ENCODE data around the gene DPF1.

The DPF1 gene

GRCh38 chr19:38224014-38224862 lies at the start of gene DPF1:
Gene DPF1, minus strand, starts transcription at chr19:38224222. Its CDS starts 80 bp downstream, at chr19:38224142.
- peaks cover 0 to 22% (median 0%) of the 10 kb centered on the region in 11 experiments; a peak in 4 of 22 replicates for H4K20me1 ChIP-seq
- peak within 1 kb of the TSS; percentile 75 to 98 (median 89) for H3K4me2 ChIP-seq
- peak within 1 kb of the TSS; percentile 57 to 75 (median 66) for H3K4me3 ChIP-seq
- peak within 1 kb of the TSS in 3 of 11 experiments; percentile 16 to 32 (median 24); a peak in 2 of 22 replicates for H3K27ac ChIP-seq
- TF ChIP-seq Cebpa-rat (IDR thresholded peaks at IDR 0.05): no peak
- peak within 1 kb of the TSS; percentile 40 to 74 (median 67); a peak in 20 of 22 replicates for H3K9ac ChIP-seq
- H3K9me3 ChIP-seq (replicated peaks in 1 of 11): no peaks in the 10 kb centered on the region
- H3K27me3 ChIP-seq: peaks cover 16 to 32% (median 26%) of the 10 kb centered on the region in 11 experiments; a peak in 21 of 22 replicates
- peaks cover 10 to 41% (median 35%) of the 10 kb centered on the region in 10 experiments; a peak in 18 of 20 replicates for H3K4me1 ChIP-seq
- peaks cover 0 to 1% (median 0%) of the 10 kb centered on the region in 11 experiments; a peak in 1 of 22 replicates for H3K36me3 ChIP-seq

GRCh38 chr19:38273499-38273898 lies 49.5 kb upstream of the DPF1 start:
- H3K36me3 ChIP-seq: peaks cover 0 to 17% (median 0%) of the 10 kb centered on the region in 11 experiments; a peak in 8 of 22 replicates
- H3K4me2 ChIP-seq: no peak overlapping the region
- H3K9me3 ChIP-seq (replicated peaks in 1 of 11): no peaks in the 10 kb centered on the region
- H3K27me3 ChIP-seq: no peaks in the 10 kb centered on the region
- no peak overlapping the region for H3K27ac ChIP-seq
- peaks cover 0 to 96% (median 8%) of the 10 kb centered on the region in 11 experiments; a peak in 9 of 22 replicates for H4K20me1 ChIP-seq
- no peak overlapping the region for H3K4me3 ChIP-seq
- TF ChIP-seq Cebpa-rat (IDR thresholded peaks at IDR 0.05): no peak
- H3K4me1 ChIP-seq: peaks cover 16 to 58% (median 41%) of the 10 kb centered on the region in 10 experiments
- H3K9ac ChIP-seq: no peak overlapping the region

DNA sequence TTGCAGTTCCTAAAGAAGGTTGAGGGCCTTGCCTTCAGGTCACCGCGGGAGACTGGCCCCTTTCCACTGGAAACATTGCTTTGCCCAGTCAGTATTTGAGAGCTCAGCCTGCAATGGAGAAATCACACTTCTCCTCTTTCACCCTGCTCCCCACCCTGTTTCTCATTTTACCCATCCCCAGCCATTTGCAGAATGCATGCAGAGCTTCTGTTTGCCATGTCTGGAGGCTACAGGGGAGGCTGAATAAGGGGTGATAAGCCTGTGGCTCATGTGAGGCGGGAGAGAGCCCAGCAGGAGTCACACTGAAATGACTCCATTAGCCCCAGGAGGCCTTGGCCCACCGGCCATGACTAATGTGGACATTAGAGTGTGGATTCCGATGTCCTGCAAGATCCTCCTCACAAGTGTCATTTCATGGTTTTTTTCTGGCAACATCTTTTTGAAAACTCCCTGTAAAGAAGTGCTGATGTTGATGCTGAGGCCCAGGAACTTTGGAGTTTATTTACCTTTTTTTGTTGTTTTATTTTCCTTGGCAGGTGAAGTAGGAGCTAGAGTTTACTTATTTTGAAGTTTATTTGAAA lies 46.7 kb upstream of the DPF1 start:
- no peaks in the 10 kb centered on the region for H3K27me3 ChIP-seq
- no peak overlapping the region; a peak in 1 of 22 replicates for H3K9ac ChIP-seq
- H4K20me1 ChIP-seq: peaks cover 0 to 86% (median 6%) of the 10 kb centered on the region in 11 experiments; a peak in 10 of 22 replicates
- H3K4me1 ChIP-seq: peaks cover 43 to 81% (median 68%) of the 10 kb centered on the region in 10 experiments
- H3K9me3 ChIP-seq (replicated peaks in 1 of 11): no peaks in the 10 kb centered on the region
- no peak for TF ChIP-seq Cebpa-rat (IDR thresholded peaks at IDR 0.05)
- H3K27ac ChIP-seq: no peak overlapping the region
- 0 out of 22 replicates have a peak overlapping the region, but pooled peaks of 1 of the 11 experiments have one; percentile 11 for H3K4me2 ChIP-seq
- H3K36me3 ChIP-seq: peaks cover 0 to 16% (median 0%) of the 10 kb centered on the region in 11 experiments; a peak in 8 of 22 replicates
- no peak overlapping the region for H3K4me3 ChIP-seq

DNA sequence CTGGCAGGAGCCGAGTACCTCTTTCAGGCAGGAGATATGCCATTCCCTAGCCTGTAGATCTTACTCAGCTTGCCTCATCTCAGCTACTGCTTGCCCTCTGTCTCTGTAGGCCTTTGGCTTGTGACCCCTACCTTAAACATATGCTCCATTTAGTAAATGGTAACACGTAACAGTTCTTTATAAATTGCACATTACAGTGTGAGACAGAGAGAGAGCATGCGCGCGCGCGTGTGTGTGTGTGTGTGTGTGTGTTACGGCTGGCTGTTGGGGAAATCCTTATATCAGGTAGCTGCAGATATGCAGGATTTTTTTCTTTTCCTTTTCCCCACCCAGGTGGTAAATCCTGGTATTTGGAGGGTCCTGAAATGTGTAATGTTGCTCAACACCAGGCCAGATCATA lies 44.5 kb upstream of the DPF1 start:
- peaks cover 0 to 66% (median 6%) of the 10 kb centered on the region in 11 experiments; a peak in 10 of 22 replicates for H4K20me1 ChIP-seq
- no peak overlapping the region for H3K9ac ChIP-seq
- H3K9me3 ChIP-seq (replicated peaks in 1 of 11): no peaks in the 10 kb centered on the region
- peak overlapping the region in 7 of 11 experiments; percentile 14 to 99 (median 94); a peak in 9 of 22 replicates for H3K4me2 ChIP-seq
- H3K4me1 ChIP-seq: peaks cover 34 to 83% (median 71%) of the 10 kb centered on the region in 10 experiments
- peaks cover 0 to 11% (median 0%) of the 10 kb centered on the region in 11 experiments; a peak in 7 of 22 replicates for H3K36me3 ChIP-seq
- H3K27ac ChIP-seq: 0 out of 22 replicates have a peak overlapping the region, but pooled peaks of 2 of the 11 experiments have one; percentile 23 to 41
- TF ChIP-seq Cebpa-rat (IDR thresholded peaks at IDR 0.05): no peak
- H3K4me3 ChIP-seq: no peak overlapping the region
- H3K27me3 ChIP-seq: no peaks in the 10 kb centered on the region

DNA sequence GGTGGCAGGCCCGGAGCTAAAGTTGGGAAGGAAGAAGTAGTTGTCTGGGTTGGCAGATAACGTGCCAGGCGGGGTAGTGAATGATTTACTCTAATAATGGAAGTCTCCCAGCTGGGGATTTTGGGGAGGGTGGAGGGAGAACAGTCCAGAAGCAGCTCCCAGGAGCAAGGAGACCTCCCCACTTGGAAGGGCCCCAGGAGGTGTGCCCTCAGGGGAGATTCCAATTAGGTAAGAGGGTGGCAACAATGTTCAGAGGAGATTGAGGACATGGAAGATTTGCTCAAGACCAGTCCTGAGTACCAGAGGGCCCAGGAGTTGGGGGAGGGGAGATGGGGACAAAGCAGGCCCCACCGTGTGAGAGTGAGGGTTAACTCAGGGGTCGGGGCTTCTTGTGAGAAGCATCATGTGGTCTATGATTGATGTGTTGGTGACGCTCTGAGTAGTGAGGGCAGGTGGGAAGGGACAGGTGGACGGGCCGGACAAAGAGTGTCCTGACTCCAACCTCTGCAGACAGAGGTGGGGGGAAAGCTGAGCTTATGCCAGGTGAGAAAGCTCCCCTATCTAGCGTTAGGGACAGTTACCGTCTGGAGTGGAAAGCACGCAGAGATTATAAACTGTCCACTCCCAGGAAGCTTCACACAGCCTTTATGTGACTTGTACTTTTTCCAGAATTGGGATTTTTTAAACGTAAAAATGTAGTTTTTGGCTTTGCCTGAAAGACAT lies 43.9 kb upstream of the DPF1 start:
- Histone ChIP-seq H4K20me1 (peaks cover 0 to 60% (median 6%) of the 10 kb centered on the region in 11 experiments; a peak in 9 of 22 replicates), H3K27me3 (no peaks in the 10 kb centered on the region), H3K4me1 (peaks cover 40 to 87% (median 74%) of the 10 kb centered on the region in 10 experiments), H3K4me2 (peak overlapping the region; percentile 88 to 99 (median 96); a peak in 18 of 22 replicates), H3K9me3 (replicated peaks in 1 of 11) (no peaks in the 10 kb centered on the region), H3K4me3 (no peak overlapping the region), H3K36me3 (peaks cover 0 to 11% (median 0%) of the 10 kb centered on the region in 11 experiments; a peak in 6 of 22 replicates), H3K27ac (0 out of 22 replicates have a peak overlapping the region, but pooled peaks of 2 of the 11 experiments have one; percentile 23 to 41), H3K9ac (no peak overlapping the region; a peak in 1 of 22 replicates)
- TF ChIP-seq Cebpa-rat (IDR thresholded peaks at IDR 0.05): no peak

- H3K36me3 ChIP-seq: peaks cover 0 to 11% (median 0%) of the 10 kb centered on the region in 11 experiments; a peak in 6 of 22 replicates
- no peaks in the 10 kb centered on the region for H3K27me3 ChIP-seq
- H3K9ac ChIP-seq: peak overlapping the region in 5 of 11 experiments; percentile 7 to 58 (median 22); a peak in 3 of 22 replicates
- peaks cover 0 to 51% (median 6%) of the 10 kb centered on the region in 11 experiments; a peak in 9 of 22 replicates for H4K20me1 ChIP-seq
- TF ChIP-seq Cebpa-rat (IDR thresholded peaks at IDR 0.05): no peak
- no peak overlapping the region for H3K27ac ChIP-seq
- peak overlapping the region; percentile 88 to 99 (median 96); a peak in 21 of 22 replicates for H3K4me2 ChIP-seq
- H3K4me1 ChIP-seq: peaks cover 43 to 85% (median 78%) of the 10 kb centered on the region in 10 experiments
- no peaks in the 10 kb centered on the region for H3K9me3 ChIP-seq (replicated peaks in 1 of 11)
- no peak overlapping the region for H3K4me3 ChIP-seq
Observed at GRCh38 chr19:38266981-38267597, 43.1 kb upstream of the DPF1 start.

DNA sequence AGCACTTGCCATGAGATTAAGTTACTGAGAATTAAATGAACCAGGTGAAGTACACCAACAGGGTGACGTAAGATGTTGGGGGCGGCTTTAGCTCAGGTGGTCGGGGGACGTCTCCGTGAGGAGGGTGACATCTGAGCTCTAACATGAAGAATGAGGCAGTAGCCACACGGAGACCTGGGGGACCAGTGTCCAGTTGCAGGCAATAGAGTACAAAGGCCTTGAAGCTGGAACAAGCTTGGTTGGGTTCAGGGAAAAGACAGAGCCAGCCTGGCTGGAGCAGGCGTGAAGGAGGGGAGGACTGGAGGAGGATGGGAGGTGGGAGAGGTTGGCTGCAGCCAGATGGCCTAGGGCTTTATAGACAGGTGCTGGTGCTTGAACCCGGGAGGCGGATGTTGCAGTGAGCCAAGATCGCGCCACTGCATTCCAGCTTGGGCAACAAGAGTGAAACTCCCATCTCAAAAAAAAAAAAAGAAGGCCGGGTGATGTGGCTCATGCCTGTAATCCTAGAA lies 42.0 kb upstream of the DPF1 start:
- no peaks in the 10 kb centered on the region for H3K27me3 ChIP-seq
- H3K4me3 ChIP-seq: peak overlapping the region in 8 of 10 experiments; percentile 64 to 82 (median 68); a peak in 12 of 20 replicates
- H3K9ac ChIP-seq: peak overlapping the region in 8 of 11 experiments; percentile 77 to 91 (median 82); a peak in 15 of 22 replicates
- H4K20me1 ChIP-seq: peaks cover 0 to 43% (median 6%) of the 10 kb centered on the region in 11 experiments; a peak in 9 of 22 replicates
- no peaks in the 10 kb centered on the region for H3K9me3 ChIP-seq (replicated peaks in 1 of 11)
- TF ChIP-seq Cebpa-rat (IDR thresholded peaks at IDR 0.05): no peak
- peaks cover 0 to 11% (median 0%) of the 10 kb centered on the region in 11 experiments; a peak in 5 of 22 replicates for H3K36me3 ChIP-seq
- peak overlapping the region; percentile 73 to 93 (median 80); a peak in 17 of 22 replicates for H3K27ac ChIP-seq
- H3K4me2 ChIP-seq: peak overlapping the region; percentile 88 to 99 (median 96)
- H3K4me1 ChIP-seq: peaks cover 43 to 77% (median 72%) of the 10 kb centered on the region in 10 experiments

Measured in BLaER1 treated with 17β-estradiol and CSF1 and Interleukin-3, amounts not matched to agents 10 nM and 100 nM (cell line).